Kidney (tissue), 14 donors: Measurements from ENCODE around the gene ANO10. TPM values are rescaled to one million over a fixed set of nuclear protein-coding genes. Genes with fewer than 3 reads are reported as not detected.

ENCODE experiments used
- DNase-seq, 5 donors: peaks; one replicate each; pipeline ENCODE4 v3.0.0-alpha.2; 2013 to 2020
- FAIRE-seq: peaks from 2 replicates; lab custom pipeline; 2012; peaks lifted over from hg19 to GRCh38; lab: Jason Lieb, UNC
- H3K27ac ChIP-seq, 2 donors: one replicate each; pipeline ENCODE4 v1.7.0; 2013; ENCODE audit warnings: low read depth in 2 of 2, low read length in 2 of 2, inconsistent platforms in 1 of 2
- H3K27me3 ChIP-seq: one replicate; pipeline ENCODE4 v1.7.1; 2013; ENCODE audit warnings: low read length, inconsistent platforms; ENCODE audit not compliant: control insufficient read depth, insufficient read depth
- H3K36me3 ChIP-seq, 3 donors: one replicate each; pipeline versions ENCODE4 v1.7.0 to v1.7.1; 2013; ENCODE audit warnings: low read length in 3 of 3, control low read depth in 1 of 3, inconsistent platforms in 1 of 3; ENCODE audit not compliant: insufficient read depth in 3 of 3, control insufficient read depth in 2 of 3
- H3K4me1 ChIP-seq, 3 donors: one replicate each; pipeline versions ENCODE4 v1.7.0 to v1.7.1; 2013; ENCODE audit warnings: low read length in 3 of 3, inconsistent platforms in 1 of 3, low read depth in 1 of 3; ENCODE audit not compliant: control insufficient read depth in 2 of 3, insufficient read depth in 2 of 3
- H3K4me3 ChIP-seq, 3 donors: one replicate each; pipeline versions ENCODE4 v1.7.0 to v1.8.1; 2013; ENCODE audit warnings: low read length in 3 of 3, control low read depth in 1 of 3, inconsistent platforms in 1 of 3
- H3K9ac ChIP-seq, 3 donors: one replicate each; pipeline versions ENCODE4 v1.7.0 to v1.7.1; 2013; ENCODE audit warnings: low read length in 3 of 3, control low read depth in 1 of 3, inconsistent platforms in 1 of 3
- H3K9me3 ChIP-seq, 3 donors: one replicate each; pipeline versions ENCODE4 v1.7.0 to v1.7.1; 2013; ENCODE audit warnings: low read length in 3 of 3, control low read depth in 1 of 3, inconsistent platforms in 1 of 3; ENCODE audit not compliant: control insufficient read depth in 2 of 3, insufficient read depth in 1 of 3
- intact Hi-C: fragments of 100-400 bp; cut with DNase I; formaldehyde crosslinking; loops from one replicate; pipeline ENCODE4 v1.11.1; 2022
- polyA plus RNA-seq: library from polyadenylated mRNA; stranded (reverse); fragments of 350-450 nt; fragmentation: Illumina TruSeq; extraction: RNeasy Lipid Tissue Mini Kit (QIAGEN cat#74804); gene quantifications from one replicate; pipeline ENCODE4 v1.2.3, GENCODE V29; 2014; ENCODE audit warnings: low read depth, low replicate concordance; ENCODE audit not compliant: insufficient read depth
- total RNA-seq: library from RNA; stranded (reverse); fragmentation: NEBNext Ultra II Directional; extraction: Animal tissue kit (Norgen Biotek cat#: 25700); gene quantifications from one replicate; pipeline ENCODE4 v1.2.1, GENCODE V29; 2021
- TF ChIP-seq, protein P1 (sequence below): IDR thresholded peaks from 3 replicates; pipeline ENCODE4 v1.5.1; 2012; ENCODE audit warnings: mild to moderate bottlenecking, moderate library complexity, borderline replicate concordance; ENCODE audit not compliant: insufficient read depth; ENCODE audit errors: extremely low read depth
- donor health status: control.
- donor health status: control.
- donor health status: control.
- donor health status: control.
- donor health status: control.
- donor health status: DM: yes; HTN: yes; CAD: no.
- donor health status: Normal renal cell carcinoma (clear cell type).

ANO10 gene
- total and polyA plus RNA-seq, 2 donors from 2014 or later, result 45.7 to 48.2 TPM

DNA sequence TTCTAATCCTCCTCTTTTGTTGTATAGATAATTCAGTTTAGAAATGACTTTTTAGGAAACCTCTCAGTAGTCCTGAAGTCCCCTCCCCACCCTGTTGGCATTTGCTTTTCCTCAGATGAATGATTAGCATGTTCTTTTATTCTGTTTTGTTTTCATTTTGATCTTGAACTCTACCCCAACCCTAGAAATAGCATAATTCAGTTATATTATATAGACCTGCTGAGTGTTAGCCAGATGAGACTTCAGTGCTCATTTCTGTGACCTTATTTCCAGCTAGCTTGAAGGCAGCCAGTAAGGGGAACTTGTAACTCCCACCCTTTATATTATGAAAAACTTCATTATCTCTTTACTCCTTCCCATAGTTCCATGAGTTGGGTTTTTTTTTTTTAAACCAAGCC is 294.2 kb downstream of the ANO10 start:
- no peak for FAIRE-seq
- Histone ChIP-seq H3K9me3 (no peaks in the 10 kb centered on the region), H3K36me3 (no peaks in the 10 kb centered on the region), H3K27ac (peak overlapping the region in 1 of 2 donors; percentile 40), H3K4me3 (no peak overlapping the region), H3K9ac (no peak overlapping the region), H3K4me1 (peaks cover 0 to 27% (median 10%) of the 10 kb centered on the region in 3 donors), H3K27me3 (no peaks in the 10 kb centered on the region)
- TF ChIP-seq, protein P1, sequence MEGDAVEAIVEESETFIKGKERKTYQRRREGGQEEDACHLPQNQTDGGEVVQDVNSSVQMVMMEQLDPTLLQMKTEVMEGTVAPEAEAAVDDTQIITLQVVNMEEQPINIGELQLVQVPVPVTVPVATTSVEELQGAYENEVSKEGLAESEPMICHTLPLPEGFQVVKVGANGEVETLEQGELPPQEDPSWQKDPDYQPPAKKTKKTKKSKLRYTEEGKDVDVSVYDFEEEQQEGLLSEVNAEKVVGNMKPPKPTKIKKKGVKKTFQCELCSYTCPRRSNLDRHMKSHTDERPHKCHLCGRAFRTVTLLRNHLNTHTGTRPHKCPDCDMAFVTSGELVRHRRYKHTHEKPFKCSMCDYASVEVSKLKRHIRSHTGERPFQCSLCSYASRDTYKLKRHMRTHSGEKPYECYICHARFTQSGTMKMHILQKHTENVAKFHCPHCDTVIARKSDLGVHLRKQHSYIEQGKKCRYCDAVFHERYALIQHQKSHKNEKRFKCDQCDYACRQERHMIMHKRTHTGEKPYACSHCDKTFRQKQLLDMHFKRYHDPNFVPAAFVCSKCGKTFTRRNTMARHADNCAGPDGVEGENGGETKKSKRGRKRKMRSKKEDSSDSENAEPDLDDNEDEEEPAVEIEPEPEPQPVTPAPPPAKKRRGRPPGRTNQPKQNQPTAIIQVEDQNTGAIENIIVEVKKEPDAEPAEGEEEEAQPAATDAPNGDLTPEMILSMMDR, result no peak
- DNase-seq, result no peak
- intact Hi-C loops, result no loop called here

DNA sequence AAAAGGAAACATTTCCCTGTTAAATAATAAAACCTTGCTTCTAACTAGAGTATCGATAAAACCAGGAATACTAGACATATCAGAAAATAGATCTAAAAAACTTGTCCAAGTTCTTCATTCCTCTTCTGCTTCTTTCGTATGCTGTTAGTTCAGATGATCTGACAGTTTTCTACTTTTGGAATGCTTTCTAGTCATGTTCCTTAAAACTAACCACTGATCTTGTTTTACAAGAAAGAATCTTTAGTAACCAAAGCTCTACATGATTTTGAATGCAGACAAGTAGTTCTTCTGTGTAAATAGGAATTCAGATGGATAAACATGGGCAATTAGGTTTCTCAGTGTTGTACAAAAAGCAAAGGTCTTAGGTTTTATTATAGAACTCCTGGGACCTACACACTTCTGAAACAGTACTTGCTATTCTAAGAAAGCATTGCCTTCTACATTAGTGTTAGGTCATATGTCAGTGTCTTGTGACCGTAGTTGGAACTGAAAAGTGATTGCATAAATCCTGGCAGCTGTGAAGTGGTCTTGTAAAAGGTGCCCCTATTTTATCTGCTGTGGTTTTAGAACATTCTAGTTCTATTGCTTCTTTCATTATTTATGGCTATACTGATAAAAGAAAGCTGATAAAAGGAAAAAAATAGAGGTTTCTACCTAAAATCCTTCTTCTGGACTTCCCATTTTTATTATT is 294.8 kb downstream of the ANO10 start:
- FAIRE-seq (no peak), DNase-seq (peak in 2 of 5 donors; percentile 10 to 35)
- TF ChIP-seq, protein P1, result no peak
- H3K9ac ChIP-seq, result no peak overlapping the region
- H3K4me1 ChIP-seq, result peaks cover 0 to 28% (median 10%) of the 10 kb centered on the region in 3 donors
- no peak overlapping the region for H3K4me3 ChIP-seq
- intact Hi-C loops, result no loop called here
- H3K36me3 ChIP-seq, result no peaks in the 10 kb centered on the region
- no peaks in the 10 kb centered on the region for H3K27me3 ChIP-seq
- H3K27ac ChIP-seq, result peak overlapping the region; percentile 25 to 40
- no peaks in the 10 kb centered on the region for H3K9me3 ChIP-seq

DNA sequence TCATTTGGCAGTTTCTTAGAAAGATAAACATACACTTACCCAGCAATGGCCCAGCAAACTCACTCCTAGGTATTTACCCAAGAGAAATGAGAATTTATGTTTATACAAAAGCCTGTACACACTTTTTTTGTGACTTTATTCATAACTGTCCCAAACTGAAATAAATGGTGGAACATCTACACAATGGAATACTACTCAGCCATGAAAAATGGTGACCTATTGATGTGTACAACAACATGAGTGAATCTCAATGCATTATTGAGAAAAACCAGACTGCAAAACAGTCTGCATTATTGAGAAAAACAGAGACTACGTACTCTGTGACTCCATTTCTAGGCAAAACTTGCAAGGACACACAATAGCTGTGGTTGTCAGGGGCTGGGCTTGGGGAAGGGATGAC is 298.3 kb downstream of the ANO10 start:
- no peak for FAIRE-seq
- TF ChIP-seq, protein P1, result no peak
- no peak overlapping the region for H3K4me3 ChIP-seq
- intact Hi-C loops, result no loop called here
- no peaks in the 10 kb centered on the region for H3K36me3 ChIP-seq
- no peaks in the 10 kb centered on the region for H3K9me3 ChIP-seq
- peaks cover 0 to 45% (median 24%) of the 10 kb centered on the region in 3 donors for H3K4me1 ChIP-seq
- no peak for DNase-seq
- no peak overlapping the region for H3K9ac ChIP-seq
- H3K27me3 ChIP-seq, result no peaks in the 10 kb centered on the region
- H3K27ac ChIP-seq, result no peak overlapping the region
